ENCODE data around the gene SRPRA.
"Not testable (repeated sequence)": the region's sequence is repeated elsewhere in the genome, so short reads cannot be mapped to it uniquely, and the experiment has no call there.

The SRPRA gene

DNA sequence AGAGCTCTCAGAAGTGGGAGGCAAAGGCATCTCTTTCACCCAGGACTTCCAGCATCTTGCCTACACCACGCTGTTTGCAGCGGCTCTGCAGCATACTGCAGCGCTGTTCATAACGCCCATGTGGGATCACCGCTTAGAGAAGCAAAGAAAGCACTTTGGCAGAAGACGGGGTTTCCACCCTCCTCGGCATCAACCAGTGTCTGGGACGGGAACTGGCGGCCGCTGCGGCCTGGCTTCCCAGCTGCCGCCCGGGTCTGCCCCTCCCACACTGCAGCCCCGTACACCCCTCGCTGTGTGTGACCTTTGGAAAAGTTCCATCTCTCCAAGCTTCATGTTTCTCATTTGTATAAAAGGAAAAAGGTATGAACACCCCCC is 13.7 kb upstream of the SRPRA start:
- DNase-seq: no peak

DNA sequence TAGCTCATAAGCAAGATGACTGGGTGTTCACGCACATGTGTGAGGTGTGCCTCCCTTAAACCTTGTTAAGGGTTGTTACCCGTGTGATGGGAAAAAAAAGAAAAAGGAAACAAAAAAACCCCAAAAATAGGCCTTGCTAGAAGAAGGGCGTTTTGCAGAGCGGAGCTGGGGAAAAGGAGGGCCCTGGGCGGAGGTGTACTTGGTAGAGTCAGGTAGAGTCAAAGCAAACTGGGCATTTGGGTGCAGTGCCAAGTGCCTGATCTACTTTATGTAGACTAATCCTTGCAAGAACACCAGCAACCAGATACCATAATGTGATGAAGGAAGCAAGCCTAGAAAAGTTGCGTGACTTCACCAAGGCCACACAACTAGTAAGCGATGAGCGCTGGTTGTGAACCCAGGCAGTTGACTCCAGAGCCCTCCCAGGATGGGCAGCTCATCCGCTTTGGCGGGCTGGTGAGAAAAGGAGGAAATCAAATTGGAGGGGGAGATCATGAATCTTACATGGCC is 13.0 kb upstream of the SRPRA start:
- DNase-seq: no peak

DNA sequence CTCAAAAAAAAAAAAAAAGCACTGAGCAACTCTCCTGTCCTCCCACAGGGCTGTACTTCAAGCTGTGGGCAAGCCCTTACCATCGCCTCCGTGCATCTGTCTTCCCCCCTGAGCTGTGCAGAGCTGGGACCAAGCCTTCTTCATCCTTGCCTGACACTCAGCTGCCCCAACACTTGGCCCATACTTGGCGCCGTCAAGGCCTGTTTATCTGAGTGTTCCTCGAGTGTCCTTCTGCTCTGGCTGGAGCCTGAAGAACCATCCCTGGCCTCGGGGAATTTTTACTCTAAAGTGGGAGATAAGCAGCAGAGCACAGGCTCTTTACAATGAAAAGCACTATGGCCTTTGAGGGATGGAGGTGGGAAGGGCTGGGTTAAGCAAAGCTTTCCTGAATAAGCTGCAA is 12.6 kb upstream of the SRPRA start:
- DNase-seq: no peak

DNA sequence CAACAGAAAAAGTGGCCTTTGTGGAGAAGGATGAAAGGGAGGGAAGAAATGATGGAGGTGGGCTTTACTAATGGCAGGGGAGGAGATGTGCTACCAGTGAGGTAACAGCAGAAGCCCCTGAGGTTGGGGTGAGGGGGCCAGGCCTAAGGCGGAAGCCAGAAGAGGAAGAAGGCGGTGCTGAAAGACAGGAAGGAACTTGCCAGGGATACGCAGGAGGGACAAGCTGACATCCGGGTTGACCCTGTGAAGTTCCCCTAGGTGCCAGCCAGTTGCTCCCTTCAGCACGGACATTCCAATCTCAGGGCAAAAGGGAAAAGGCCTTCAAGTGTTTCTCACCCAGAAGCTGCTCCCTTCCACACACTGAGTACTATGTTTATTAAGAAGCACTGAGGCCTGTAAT is 11.9 kb upstream of the SRPRA start:
- DNase-seq: no peak

DNA sequence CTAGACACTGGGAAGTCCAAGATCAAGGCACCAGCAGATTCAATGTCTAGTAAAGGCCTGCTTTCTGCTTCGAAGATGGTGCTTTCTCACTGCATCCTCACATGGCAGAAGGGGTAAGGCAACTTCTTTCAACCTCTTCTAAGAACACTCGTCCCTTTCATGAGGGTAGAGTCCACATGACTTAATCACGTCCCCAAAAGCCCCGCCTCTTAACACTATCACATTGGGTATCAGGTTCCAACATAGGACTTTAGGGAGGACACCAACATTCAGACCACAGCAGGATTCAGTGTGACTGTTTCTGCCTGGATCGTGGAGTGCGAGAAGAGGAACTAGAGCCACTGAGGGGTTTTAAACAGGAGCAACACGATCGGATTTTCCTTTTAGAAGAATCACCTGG is 10.5 kb upstream of the SRPRA start:
- no peak for DNase-seq

DNA sequence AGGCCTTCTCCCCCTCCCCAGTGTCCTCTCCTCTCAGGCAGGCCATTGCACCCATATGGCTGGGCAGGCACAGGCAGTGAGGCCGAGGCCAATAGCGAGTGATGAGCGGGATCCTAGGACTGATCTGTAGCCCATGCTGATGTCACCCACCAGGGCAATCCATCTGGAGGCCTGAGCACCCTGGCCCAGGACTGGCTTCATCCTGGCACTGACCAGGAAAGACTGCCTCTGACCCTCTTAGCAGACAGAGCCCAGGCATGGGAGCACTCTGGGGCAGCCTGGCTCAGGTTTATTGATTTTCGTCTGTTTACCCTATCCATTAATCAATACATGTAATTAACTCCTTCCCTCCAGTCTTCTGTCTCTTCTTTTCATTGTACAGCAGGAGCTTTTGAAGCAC is 9.1 kb upstream of the SRPRA start:
- DNase-seq: no peak

DNA sequence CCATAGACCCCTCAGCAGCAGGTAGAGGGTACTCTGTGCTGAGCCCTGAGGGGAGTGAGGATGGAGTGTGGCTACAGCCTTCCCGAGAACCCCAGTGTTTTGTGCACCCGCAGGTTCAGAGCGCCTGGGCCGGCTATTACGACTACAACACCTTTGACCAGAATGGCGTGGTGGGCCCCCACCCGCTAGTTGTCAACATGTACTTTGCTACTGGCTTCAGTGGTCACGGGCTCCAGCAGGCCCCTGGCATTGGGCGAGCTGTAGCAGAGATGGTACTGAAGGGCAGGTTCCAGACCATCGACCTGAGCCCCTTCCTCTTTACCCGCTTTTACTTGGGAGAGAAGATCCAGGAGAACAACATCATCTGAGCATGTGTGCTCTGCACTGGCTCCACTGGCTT is 8.6 kb upstream of the SRPRA start:
- no peak for DNase-seq

DNA sequence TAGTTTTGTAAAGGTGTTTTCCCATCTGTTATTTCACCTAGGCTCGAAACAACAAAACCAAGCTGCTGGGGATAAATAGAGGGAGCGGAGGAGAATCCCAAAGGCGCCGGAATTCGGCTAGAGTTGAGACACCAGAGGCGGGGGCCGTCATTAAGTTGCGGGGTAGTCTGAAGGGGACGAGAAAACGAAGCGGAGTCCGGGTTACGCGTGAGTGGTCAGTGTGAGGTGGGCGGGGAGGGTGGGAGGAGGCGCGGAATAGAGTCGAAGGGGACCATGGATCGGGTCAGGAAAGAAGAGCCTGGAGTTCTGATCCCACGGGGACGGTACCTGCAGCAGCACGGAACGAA is 361 bp downstream of the SRPRA start:
- no peak for DNase-seq

DNA sequence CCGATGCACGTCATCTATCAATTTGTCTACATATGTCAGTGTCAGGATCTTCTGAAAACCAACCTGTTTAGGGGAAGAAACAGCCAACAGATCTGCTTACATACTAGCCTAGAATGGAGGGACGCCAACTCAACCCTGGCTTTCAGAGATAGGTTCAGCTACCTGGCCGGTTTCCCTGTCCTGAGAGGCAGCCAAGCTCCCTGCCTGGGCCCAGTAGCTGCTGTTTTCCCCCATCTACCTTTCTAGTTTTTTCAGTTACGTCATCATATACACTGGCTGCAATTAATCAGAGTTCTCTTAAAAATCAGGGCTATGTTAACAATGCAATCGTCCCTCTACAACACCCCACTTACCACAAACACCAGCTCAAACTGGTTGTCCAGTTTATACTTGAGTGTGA is 1.0 kb downstream of the SRPRA start:
- DNase-seq: no peak

DNA sequence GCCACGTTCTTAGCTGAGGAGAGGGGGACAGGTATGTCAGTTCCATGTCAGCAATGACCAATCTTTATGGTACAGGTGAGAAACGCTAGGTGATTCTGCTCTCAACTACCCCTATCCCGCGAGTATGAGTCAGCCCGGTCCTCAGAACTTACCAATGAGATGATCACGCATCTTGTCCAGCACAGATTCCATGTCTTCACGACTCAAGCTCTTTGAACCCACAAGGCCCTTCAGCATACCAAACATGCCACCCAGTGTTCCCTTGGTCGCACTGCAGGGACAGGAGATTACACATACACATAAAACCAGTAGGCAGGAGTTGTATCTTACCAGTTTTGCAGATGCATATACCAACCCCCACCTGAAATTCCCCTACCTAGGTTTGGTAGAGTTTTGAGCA is 2.9 kb downstream of the SRPRA start:
- no peak for DNase-seq

DNA sequence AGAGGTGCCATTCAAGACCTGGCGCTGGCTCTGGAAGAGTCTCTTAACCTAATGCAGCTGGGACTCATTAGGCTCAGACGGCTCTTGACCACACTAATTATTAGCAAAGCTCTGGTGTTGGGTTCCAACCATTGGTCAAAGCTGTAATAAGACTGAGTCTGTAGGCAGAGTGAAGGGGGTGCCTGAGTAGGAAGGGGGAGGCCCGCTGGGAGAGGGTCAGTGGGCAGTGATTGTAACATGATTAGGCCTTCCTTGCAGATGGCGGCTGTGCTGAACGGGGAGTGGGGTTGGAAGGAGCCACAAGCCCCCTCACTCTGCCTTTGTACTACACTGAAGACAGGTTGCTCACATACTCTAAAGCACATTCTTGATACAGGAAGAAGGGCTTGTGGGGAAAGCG is 5.2 kb downstream of the SRPRA start:
- no peak for DNase-seq

DNA sequence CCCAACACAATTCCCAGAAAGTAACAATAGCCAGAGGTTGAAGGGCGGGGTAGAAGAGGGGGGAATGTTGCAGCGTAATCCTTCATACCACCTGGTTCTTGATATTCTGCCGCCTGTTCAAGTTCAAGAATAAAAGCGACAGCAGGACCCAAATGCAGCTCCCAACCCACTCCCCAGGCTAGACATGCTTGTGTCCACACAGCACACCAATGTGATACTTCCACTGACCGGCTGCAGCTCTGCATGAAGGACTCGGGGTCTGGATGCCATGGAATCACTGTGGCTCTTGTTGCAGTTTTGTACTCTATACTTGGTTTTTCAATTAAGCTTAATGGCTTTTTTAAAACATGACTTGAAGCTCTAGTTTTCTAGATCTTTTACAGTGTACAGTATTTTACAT is 6.5 kb downstream of the SRPRA start:
- no peak for DNase-seq

DNA sequence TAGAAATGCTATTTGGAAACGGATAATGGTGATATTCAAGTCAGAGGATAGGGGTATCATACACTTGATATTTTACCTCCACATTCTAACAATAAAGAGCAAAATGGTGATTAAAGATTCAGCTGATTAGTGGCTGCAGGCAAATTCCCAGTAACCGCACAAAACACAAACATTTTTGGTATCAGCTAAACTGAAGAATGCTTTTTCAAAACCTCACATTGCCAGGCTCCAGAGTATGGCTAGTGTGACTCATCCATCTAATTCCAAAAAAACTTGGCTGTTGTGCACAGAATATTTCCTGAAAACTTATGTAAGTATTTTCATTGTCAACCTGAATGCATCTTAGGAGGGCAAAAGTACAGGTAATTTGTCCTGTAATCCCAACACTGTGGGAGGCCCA is 10.9 kb downstream of the SRPRA start:
- no peak for DNase-seq

DNA sequence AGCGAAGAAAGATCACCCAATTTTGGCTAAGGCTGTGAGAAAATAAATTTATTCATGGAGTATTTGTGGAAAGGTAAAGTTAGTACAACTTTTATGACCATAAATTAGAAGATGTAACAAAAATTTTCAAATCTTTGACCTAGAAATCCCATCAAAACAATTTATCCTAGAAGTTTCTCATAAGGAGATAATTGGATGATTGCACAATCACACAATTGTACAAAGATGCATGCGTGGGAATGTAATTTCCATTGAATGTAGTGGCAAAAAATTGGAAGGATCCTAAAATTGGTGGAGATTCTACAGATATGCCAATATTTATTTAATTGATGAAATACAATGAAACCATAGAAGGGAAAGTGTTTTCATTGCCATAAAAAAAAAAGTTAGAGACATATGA is 11.6 kb downstream of the SRPRA start:
- DNase-seq: no peak

DNA sequence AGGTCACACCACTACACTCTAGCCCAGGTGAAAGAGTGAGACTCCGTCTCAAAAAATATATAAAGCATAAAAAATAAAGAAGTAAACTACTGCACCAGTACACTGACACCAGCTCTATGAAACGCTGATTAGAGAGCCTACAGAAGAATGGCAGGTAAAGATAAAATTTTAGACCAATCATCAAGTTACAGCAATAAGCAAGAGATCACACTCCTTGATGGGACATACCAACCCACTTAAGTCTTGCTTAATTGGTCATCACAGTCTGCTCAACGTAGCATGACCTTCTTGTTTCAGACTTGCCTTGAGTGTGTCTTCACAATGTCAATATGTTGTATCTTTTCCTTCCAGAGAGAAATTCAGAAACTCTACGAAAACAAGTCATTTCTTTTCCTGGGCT is 12.5 kb downstream of the SRPRA start:
- no peak for DNase-seq

DNA sequence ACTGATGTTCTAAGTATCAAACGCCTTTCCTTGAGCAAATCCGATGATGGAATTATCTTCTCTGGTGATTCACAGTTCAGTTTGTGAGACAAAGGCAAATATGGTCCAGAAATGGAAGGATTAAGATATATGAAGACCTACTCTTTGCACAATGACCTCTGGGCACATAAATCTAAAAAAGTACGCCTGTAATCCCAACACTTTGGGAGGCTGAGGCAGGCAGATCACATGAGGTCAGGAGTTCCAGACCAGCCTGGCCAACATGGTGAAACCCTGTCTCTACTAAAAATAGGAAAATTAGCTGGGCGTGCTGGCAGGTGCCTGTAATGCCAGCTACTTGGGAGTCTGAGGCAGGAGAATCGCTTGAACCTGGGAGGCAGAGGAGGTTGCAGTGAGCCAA is 13.2 kb downstream of the SRPRA start:
- DNase-seq: not testable (repeated sequence)

DNA sequence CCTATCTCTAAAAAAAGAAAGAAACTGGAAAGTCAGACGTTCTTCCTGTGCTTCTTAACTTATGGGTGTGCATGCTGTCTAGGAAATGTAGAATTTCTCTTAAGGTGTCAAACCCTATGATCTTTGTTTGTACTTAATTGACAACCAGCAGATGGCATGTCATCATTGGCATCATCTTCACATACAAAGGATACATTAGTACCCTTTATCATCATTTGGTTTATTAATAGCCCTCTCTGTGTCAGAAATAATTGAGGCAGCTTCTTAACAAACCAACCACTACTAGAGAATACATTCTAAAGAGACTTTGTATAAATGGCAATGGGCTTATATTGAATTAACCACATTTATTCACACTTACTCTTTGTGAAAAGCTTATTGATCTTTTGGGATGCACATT is 13.9 kb downstream of the SRPRA start:
- no peak for DNase-seq

DNA sequence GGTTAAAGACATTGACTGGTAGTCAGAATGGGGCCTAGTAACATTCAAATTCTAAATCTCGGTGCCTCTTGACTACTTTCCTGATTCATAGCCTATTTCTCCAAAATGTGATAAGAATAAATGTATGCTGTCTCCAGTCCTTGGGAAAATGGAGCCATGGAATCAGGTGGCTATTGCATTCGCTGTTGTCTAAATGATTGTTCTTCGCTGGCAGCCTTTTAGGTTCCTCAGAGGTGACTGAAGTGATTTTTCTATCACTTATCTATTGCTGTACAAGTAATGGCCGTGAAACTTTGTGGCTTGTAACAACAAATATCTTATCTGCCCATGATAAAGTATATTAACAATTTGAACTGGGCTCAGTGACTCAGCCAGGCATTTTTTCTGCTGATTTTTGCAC is 15.4 kb downstream of the SRPRA start:
- no peak for DNase-seq

DNA sequence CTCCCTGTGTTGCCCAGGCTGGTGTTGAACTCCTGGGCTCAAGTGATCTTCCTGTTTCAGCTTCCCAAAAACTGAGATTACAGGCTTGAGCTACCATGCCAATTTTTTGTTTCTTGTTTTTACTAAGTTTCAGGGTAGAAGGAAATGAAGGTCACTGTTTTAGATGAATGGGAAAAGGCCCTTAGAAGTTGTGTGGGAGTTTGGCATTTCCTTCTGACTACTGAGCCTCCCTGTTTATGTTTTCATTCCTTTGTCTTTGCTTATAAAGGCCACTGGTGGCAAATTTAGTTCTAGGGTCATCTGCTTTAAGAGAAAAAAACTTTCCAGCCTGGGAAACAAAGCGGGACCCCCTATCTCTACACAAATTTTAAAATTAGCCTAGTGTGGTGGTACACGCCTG is 22.1 kb downstream of the SRPRA start:
- DNase-seq: no peak

DNA sequence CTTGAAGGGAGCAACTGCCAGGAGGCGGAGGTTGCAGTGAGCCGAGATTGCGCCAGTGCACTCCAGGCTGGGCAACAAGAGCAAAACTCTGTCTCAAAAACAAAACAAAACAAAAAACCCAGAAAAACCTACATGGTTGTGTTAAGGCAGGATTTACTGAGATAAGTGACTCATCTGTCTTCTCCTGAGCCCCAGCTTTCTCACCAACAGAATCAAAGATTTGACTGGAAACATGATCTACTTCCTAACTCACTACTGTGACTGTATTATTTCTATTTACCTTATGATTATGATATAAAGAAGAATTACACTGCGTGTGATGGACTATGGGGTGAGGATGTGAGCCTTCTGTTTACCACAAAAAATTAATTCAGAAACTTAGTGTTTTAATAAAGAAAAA is 35.3 kb downstream of the SRPRA start:
- no peak for DNase-seq

DNA sequence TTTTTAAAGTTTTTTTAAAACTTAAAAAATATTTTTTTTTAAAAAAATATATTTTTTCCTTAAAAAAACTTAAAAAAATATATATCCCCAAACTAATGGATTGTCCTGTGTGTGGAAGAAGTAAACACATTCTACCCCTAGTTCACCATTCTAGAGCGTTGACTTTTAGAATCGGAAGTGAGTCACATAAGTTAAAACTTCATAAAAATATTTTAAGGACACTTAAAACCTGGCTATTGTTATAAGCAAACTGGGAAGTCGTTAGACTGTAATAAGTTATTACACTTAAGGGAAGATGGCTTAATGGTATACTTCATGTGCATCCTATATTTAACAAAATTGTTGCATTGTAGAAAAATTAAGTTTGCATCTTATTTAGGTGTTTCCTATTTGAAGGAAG is 36.0 kb downstream of the SRPRA start:
- DNase-seq: no peak

DNA sequence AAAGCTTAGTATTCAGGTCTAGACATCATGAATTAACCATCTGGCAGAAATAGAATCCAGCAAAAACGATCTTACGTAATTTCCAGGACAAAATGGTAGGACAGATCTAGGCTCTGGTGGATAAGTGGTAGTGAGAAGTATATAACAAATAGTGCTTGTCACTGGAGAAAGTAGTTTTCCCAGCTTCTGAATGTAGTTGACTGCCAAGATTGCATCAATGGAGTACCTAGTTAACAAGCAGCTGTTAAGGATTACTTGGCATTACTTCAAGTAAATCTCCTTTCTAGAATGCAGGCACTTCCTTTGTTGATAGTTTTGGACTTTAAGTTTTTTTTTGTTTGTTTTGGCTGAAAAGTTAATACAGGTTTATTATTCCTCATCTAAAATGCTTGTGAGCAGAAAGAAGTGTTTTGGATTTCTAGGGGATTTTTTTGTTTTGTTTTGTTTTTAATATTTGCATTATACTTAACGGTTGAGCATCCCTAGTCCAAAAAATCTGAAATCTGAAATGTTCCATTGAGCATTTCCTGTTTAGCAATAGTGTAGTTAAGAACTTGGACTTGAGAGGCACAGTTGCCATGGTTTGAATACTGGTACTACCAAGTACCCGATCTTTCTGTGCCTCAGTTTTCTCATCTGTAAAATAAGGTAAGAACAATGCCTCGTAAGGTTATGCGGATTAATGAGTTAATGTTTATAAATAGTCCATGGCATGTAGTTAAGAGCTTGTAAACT is 36.8 kb downstream of the SRPRA start:
- DNase-seq: no peak

DNA sequence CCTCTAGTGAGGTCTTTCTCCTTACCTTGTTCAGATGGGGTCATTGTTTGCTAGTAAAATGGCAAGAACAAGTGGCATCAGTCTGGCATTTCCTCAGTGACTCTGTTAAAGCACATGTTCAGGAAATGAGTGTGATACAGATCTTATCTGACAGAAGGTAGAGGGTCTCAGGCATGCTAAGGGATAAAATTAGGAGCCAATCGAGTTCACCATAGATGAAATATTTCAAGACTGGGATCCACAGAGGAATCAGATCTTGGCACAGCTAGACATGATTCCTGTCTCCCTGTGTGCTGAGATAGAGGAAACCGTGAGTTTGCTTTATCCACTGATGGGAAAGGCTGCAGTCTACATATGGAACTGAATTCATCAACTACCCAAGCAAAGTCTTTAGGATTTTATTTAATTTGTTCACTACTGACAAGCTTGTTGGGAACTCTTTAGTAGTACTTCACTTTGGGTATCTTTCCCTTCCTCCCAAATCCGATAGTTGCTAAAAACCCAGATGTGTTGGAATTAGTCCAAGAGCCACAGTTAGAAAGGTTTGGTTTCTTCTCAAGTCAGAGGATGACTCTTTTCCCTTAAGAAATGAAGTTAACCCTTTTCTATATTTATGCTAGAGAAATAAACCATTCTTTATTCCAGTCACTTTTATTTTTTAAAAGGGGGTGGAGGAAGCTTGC is 38.7 kb downstream of the SRPRA start:
- DNase-seq: no peak

DNA sequence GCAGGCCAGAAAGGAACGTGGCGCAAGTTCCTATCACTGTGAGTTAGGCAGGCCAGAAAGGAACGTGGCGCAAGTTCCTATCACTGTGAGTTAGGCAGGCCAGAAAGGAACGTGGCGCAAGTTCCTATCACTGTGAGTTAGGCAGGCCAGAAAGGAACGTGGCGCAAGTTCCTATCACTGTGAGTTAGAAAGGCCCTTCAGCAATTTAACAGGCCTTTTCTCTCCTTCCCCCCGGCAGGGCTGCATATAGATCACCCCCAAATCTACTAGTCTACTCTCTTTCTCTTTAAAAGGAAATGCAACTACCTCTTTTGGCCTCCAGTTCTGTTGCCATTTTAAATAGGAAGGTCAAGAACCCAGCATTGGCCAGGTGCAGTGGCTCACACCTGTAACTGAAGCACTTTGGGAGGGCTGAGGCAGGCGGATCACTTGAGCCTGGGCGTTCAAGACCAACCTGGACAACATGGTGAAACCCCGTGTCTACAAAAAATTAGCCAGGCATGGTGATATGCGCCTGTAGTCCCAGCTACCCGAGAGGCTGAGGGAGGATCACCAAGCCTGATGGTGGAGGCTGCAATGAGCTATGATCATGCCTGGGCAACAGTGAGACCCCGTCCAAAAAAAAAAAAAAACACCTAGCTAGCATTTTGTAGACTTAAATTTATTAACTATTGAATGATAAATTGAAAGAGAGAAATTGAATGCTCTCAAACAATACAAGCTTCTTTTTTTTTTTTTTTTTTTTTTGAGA is 42.2 kb downstream of the SRPRA start:
- no peak for DNase-seq
